Activated CD8-positive, alpha-beta memory T cell treated with anti-CD3 and anti-CD28 coated beads, Interleukin-2, amount 50 U/mL, for 24 hours (primary cell): ENCODE measurements around the gene IQCF6.
"Not testable (repeated sequence)": the region's sequence is repeated elsewhere in the genome, so short reads cannot be mapped to it uniquely, and the experiment has no call there.

Experiments used
- DNase-seq: peaks from one replicate; pipeline ENCODE4 v3.0.0-alpha.2; 2020; ENCODE audit errors: extremely low read depth

Gene IQCF6

GRCh38 chr3:51773529-51774056 lies 5.4 kb downstream of the IQCF6 start:
- no peak for DNase-seq

GRCh38 chr3:51759203-51759602 lies 19.8 kb downstream of the IQCF6 start:
- no peak for DNase-seq

- DNase-seq = not testable (repeated sequence)
These were observed 25.0 kb downstream of the IQCF6 start for GRCh38 chr3:51753763-51754750.

- no peak for DNase-seq
These were observed 27.8 kb downstream of the IQCF6 start for GRCh38 chr3:51751287-51751686.

- DNase-seq = no peak
These were observed 28.2 kb downstream of the IQCF6 start for GRCh38 chr3:51750878-51751277.

GRCh38 chr3:51748327-51748726 lies 30.7 kb downstream of the IQCF6 start:
- no peak for DNase-seq

- DNase-seq = no peak
These were observed 31.2 kb downstream of the IQCF6 start for GRCh38 chr3:51747840-51748239.

GRCh38 chr3:51742978-51743377 lies 36.1 kb downstream of the IQCF6 start:
- DNase-seq = not testable (repeated sequence)

GRCh38 chr3:51742320-51742719 lies 36.7 kb downstream of the IQCF6 start:
- DNase-seq = not testable (repeated sequence)

- DNase-seq = no peak
These were observed 39.9 kb downstream of the IQCF6 start for GRCh38 chr3:51739110-51739509.

- no peak for DNase-seq
These were observed 43.1 kb downstream of the IQCF6 start for GRCh38 chr3:51735950-51736349.

- DNase-seq = no peak
These were observed 44.0 kb downstream of the IQCF6 start for GRCh38 chr3:51735039-51735438.

- no peak for DNase-seq
These were observed 44.5 kb downstream of the IQCF6 start for GRCh38 chr3:51734572-51734907.

- no peak for DNase-seq
These were observed 45.0 kb downstream of the IQCF6 start for GRCh38 chr3:51733859-51734571.

- DNase-seq = no peak
These were observed 49.9 kb downstream of the IQCF6 start for GRCh38 chr3:51729042-51729633.
